Suppressor macrophage treated with lipopolysaccharide for 4 hours (primary cell): ENCODE measurements around the gene SULT1B1.
"Not testable (repeated sequence)": the region's sequence is repeated elsewhere in the genome, so short reads cannot be mapped to it uniquely, and the experiment has no call there.

ENCODE experiments used
- DNase-seq: peaks from one replicate; pipeline ENCODE4 v3.0.0-alpha.2; 2020

Gene SULT1B1

DNA sequence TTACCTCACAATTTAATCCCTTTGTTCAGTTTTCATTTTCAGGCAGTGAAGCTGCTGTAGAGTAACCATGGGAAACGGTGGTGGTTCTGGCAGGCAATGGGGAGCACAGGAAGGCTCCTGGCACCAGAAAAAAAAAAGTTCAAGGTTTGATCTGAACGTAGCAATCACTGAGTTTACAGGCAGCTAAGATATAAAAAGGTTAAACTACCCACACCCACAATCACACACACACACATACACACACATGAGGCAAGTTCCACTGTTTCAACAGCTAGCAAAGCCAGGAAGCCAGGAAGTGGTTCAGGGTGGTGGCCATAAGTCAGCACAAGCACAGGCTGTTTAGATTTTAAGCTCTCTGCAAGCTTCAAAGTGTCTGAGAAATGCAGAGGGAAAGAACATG, at the start of gene SULT1B1:
SULT1B1 (minus strand) TSS at position 166 of the 400 bp plus-strand sequence. CDS start 5,403 bp downstream, outside the sequence.
- DNase-seq, result peak; percentile 65

DNA sequence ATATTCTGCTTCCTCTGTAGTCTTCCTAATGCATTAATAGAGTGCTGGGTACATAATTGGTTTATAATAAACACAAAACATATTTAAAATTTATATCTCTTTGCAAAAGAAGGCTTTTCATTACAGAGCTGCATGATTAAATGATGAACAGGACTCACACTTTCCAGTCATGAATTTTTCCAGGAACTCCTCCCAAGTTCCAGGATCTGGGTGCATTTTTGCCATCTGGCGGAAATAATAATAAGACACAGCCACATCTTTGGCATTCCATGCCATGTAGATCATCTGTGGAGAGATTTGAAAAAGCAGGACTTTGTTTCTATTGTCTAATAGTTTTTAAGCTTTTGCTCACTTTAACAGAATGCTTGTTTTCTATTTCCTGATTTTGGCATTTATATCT, 40.2 kb upstream of the SULT1B1 start:
- no peak for DNase-seq

DNA sequence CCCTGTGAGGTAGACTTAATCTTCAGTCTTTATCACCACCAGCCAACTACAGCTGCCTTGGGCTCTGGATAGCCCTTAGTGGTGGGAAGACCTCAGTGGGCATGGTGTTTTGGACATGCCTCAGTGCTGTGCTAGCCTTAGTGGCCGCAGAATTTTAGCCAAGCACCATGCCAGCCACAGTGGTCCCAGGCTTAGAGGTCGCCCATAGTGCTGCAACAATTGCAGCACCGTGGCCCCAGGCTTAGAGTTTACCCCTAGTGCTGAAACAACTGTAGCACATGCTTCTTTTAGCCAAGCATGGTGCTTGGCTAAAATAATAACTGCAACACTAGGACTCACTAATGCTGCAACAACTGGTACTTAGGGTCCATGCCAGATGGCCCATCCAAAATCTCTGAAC, 38.9 kb upstream of the SULT1B1 start:
- DNase-seq, result no peak

DNA sequence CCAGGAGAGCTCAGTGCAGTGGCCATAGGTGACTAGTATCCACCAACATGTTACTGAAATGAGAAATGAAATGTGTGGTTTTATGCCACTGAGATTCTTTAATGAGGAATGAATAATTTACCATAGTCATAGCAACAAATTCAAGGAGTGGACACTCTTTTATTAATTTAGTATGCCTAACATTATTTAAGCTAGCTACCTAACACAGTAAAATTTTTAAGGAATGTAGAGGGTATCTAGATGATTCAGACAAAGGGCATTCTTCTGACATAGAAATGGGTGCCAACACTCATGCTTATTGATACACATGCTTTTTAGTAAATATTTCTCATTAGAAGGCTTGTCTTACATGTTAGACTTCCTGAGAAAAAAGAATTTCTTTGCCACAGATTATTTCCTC, 33.3 kb upstream of the SULT1B1 start:
- no peak for DNase-seq

DNA sequence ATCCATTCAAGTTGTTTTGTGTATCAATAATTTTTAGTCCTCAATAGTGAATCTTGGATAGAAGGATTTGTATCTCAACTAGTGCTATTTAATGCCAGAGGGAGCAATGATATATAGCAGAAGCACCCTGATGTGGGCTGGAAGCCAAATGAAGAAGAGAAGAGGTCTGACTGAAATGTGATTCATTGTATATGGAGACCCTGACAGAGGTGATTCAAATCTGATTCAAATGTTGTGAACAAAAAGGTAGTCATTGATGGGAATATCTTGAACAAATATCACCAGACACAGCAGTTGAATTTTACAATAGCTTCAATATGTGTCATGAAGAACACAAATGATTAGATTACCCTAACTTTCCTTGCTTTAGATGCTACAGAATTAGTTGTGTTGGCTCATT, 27.5 kb upstream of the SULT1B1 start:
- no peak for DNase-seq

- DNase-seq, result no peak
Measured at GRCh38 chr4:69786547-69786946, 26.1 kb upstream of the SULT1B1 start.

DNA sequence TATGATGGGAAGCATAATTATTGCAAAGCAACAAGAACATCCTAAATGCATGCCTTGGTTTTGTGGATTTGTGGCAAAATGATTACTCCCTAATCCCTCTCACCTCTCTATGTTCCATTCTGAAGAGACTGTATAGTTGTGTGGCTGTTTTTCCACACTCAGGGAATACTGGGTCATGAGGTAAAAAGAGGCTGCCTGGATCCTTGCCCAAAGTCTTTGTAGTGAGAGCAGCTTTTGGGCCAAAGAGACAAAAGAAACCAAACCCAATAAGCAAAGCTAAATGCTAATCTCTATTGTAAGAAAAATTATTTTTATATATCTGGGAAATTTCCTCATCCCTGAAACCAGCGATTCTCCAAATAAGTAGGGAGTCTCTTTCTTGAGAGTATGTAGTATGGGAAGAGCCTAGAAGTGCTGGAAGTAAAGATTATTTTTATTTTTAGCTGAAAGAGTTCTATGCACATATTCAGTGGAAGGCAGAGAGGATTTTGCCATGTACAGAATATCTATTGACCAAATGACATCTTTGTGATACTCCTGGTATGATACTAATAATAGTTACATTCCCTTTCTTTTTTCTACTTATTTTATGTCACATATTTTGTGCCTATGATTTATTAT, 24.9 kb upstream of the SULT1B1 start:
- no peak for DNase-seq

DNA sequence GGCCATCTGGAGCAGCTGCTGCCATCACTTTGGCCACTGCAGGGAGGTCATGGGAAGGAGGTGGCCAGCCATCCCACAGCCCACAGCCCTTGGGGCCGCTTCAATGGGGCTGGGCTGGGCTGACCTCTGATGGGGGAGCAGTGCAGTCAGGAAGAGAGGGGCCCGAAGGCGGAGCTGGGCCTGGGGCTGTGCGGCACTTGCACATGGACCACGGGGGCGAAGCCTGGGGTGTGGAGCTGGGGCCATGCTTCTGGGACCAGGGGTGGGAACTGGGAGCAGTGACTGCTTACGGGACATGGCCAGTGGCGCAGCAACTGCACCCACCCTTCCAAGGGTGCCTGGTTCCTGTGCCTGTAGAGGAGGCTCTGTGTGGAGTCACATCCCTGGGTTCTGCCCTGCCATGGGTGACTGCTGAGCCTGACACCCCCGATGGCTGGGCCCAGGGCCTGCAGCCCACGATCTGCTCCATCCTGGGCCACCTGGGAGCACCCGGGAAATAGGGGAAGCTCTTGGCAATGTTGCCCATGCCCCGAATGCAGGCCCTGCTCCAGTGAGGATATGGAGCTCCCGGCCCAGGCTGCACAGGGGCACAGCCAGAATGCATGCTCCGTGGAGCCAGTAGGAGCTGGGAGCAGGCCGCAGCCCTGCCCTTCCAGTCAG, 22.4 kb upstream of the SULT1B1 start:
- DNase-seq, result no peak

- DNase-seq, result no peak
Measured at GRCh38 chr4:69781458-69782418, 21.3 kb upstream of the SULT1B1 start.

- no peak for DNase-seq
Measured at GRCh38 chr4:69780141-69780540, 19.7 kb upstream of the SULT1B1 start.

- no peak for DNase-seq
Measured at GRCh38 chr4:69776696-69777095, 16.3 kb upstream of the SULT1B1 start.

DNA sequence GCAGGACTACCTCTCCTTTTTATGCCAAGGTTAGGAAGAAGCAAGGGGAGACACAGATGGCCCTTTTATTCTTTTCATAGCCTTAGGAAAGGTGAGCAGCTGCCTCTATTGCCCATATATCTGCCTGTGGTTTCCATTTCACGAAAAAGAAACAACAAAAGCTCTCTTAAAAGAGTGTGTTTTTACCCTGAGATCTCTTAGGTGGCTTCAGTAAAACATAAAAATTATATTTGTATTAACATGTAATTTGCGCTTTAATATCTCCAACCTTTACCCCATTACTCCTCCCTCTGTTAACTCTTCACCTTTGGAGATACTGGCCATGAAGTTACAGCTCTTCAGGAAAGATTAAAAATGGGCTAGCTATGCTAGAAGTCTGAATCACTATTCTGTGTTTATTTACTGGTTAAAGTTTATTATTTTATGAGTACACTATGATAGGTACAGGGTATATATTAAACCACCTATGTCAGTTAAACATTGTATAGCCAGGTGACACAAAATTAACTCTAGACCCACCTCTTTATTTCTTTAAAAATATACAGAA, 15.0 kb upstream of the SULT1B1 start:
- no peak for DNase-seq

DNA sequence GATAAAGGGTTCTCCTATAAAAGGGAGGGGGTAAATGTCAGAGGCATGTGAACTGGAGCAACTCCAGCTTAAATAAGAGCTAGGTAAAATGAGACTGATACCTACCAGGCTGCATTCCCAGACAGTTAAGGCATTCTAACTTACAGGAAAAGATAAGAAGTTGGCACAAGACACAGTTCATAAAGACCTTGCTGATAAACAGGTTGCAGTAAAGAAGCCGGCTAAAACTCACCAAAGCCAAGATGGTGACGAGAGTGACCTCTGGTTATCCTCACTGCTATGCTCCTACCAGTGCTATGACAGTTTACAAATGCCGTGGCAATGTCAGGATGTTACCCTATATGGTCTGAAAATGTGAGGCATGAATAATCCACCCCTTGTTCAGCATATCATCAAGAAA, 13.1 kb upstream of the SULT1B1 start:
- DNase-seq, result no peak

DNA sequence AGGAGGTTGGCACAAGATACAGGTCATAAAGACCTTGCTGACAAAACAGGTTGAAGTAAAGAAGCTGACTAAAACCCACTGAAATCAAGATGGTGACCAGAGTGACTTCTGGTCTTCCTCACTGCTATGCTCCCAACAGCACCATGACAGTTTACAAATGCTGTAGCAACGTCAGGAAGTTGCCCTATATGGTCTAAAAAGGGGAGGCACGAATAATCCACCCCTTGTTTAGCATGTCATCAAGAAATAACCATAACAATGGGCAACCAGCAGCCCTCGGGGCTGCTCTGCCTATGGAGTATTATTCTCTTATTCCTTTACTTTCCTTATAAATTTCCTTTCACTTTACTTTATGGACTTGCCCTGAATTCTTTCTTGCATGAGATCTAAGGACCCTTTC, 8.1 kb upstream of the SULT1B1 start:
- DNase-seq, result not testable (repeated sequence)

GRCh38 chr4:69765751-69766150, 5.3 kb upstream of the SULT1B1 start:
- DNase-seq, result no peak

GRCh38 chr4:69764311-69764710, 3.9 kb upstream of the SULT1B1 start:
- peak; percentile 42 for DNase-seq

DNA sequence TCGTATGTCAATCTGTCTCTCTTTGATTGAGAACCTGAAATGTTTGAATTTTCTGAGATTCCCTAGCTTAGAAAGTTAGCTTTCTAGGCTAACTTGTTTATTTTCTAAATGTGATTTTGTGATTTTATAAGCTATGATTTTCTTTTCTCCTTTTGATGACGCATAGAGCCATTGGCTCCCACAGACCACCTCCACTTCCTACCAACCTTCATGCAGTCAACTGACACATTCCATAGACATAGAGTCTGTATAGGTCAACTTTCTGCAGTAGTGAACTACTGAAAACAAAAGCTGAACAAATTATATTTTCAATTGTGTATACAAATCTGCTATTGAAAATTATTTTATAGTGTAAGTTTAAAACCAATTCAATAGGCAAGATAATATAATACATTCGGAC, 2.8 kb upstream of the SULT1B1 start:
- no peak for DNase-seq

GRCh38 chr4:69759189-69759604, 1.2 kb downstream of the SULT1B1 start:
- peak; percentile 27 for DNase-seq

DNA sequence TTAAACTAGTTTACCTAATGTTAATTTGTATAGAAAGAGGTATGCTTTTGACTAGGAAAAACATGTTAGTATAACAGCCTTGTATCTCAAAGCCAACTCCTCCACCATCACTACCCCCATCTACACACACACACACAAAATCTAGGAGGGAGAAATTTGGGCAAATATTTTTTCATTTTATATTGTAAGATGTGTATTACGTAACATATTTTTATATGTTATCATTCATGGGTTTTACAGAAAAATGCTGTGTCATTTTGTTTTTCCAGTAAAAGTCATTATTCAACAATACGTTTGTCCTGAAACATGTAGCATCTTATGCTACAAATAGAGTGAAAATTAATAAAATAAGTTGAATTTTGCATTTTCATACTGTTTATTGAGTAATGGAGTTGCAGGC, 3.0 kb downstream of the SULT1B1 start:
- DNase-seq, result no peak

DNA sequence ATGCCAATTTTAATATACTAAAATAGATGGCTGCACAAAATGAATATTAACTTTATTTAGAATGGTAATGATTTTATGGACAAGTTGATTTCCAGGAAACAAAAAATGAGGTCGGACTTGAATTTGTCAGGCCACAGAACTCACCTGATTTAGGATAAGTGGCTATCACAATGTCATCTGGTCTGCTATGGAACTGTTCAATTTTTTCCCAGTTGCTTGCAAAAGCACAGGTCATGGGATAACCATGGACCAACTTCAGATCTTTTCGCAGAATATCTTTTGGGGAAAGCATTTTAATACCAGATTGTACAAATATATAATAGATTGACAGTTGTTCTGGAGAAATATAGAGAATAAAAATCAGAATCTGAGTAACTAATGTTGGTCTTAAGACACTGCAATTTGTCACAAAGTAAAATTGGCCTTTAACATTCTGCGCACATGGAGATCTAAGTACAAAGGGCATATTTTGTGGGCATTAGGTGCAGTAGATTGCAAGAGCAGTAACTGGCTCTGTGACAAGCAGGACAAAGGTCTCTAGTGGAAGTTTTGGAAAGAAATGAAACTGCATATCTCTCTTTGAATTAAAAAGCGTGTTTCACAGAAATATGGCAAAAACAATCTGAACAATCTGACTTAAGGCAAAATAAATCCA, 5.4 kb downstream of the SULT1B1 start:
- no peak for DNase-seq

DNA sequence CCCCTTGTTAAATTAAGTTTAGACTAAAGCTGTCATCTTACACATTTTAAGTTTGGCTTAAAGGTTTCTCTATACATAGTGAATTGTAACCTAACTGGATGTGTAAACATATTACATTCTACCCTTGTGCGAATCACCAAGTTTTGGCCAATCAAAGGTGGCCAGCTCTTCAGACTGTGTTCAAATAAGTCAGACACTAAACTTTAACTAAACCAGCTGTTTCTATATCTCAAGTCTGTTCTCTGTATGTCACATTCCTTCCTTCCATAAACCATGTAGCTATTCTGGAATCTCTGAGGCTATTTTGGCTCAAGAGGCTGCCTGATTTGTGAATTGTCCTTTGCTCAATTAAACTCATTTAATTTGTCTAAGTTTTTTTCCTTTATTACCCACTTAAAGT, 6.7 kb downstream of the SULT1B1 start:
- DNase-seq, result no peak

DNA sequence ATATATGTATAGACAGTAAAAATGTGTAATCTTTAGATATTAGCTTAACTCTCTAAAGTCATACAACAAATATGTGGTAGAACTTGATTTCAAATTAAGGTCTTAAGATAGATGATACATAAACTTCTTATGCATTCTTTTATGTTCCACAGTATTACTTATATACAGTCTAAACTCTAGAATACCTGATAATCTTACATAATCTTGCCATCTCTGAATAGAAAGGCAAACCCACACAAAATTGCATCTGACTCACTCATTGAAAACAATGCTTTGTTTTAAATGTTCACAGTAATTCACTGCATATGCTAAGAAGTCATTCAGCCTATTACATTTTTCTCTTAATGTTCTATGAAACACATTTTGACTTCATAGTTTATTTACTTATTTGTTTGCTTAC, 10.1 kb downstream of the SULT1B1 start:
- no peak for DNase-seq

DNA sequence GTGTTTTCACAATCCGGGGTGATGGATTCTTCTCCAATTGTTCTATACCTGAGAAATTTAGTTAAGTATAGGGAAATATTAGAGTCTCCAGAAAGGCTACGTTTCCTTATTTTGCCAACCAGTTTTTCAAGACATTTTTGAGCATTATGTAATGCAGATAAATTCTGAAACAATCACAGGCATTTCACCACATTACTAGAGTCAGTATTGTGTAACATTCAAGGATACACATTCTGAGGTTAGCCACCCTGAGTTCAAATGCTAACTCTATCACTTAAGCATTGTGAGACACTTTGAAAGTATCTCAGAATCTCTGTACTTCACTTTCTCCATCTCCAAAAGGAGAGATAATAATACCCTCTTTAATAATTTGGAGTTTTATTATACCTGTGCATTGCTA, 10.6 kb downstream of the SULT1B1 start:
- peak; percentile 61 for DNase-seq
